Measurements from ENCODE around the gene CRISPLD2. TPM values are rescaled to one million over a fixed set of nuclear protein-coding genes. Genes with fewer than 3 reads are reported as not detected.

The CRISPLD2 gene
- polyA plus RNA-seq, 2 donors = 3.7 to 8.8 TPM

GRCh38 chr16:84928679-84929420 lies 109.1 kb downstream of the CRISPLD2 start:
- WGBS, 2 donors = 42 to 45% methylated on average over 16 of the region's 16 CpGs
- Histone ChIP-seq H3K9me3 (ENCODE audit: control insufficient read depth in 2 of 2, insufficient read depth in 1 of 2, low read depth in 1 of 2, low read length in 1 of 2) (peaks cover 0 to 8% of the 10 kb centered on the region in 2 donors), H3K27ac (ENCODE audit: low read depth in 2 of 2, low read length in 1 of 2) (no peak overlapping the region), H3K4me3 (ENCODE audit: low read depth in 1 of 2, low read length in 2 of 2) (no peak overlapping the region), H3K4me1 (ENCODE audit: control insufficient read depth in 2 of 2, insufficient read depth in 2 of 2, low read length in 1 of 2) (peaks cover 3 to 11% of the 10 kb centered on the region in 2 donors), H3K36me3 (ENCODE audit: control insufficient read depth in 2 of 2, insufficient read depth in 2 of 2, low read length in 1 of 2) (no peaks in the 10 kb centered on the region), H3K27me3 (ENCODE audit: control insufficient read depth in 1 of 2, insufficient read depth in 2 of 2, low read length in 2 of 2) (no peaks in the 10 kb centered on the region)

GRCh38 chr16:84929421-84930297 lies 109.9 kb downstream of the CRISPLD2 start:
- 77 to 79% methylated on average over 34 to 36 of the region's 36 CpGs for WGBS, 2 donors
- peaks cover 0 to 8% of the 10 kb centered on the region in 2 donors for H3K9me3 ChIP-seq (ENCODE audit: control insufficient read depth in 2 of 2, insufficient read depth in 1 of 2, low read depth in 1 of 2, low read length in 1 of 2)
- H3K27me3 ChIP-seq (ENCODE audit: control insufficient read depth in 1 of 2, insufficient read depth in 2 of 2, low read length in 2 of 2) = no peaks in the 10 kb centered on the region
- H3K36me3 ChIP-seq (ENCODE audit: control insufficient read depth in 2 of 2, insufficient read depth in 2 of 2, low read length in 1 of 2) = no peaks in the 10 kb centered on the region
- peak overlapping the region in 1 of 2 donors; percentile 20 for H3K27ac ChIP-seq (ENCODE audit: low read depth in 2 of 2, low read length in 1 of 2)
- H3K4me1 ChIP-seq (ENCODE audit: control insufficient read depth in 2 of 2, insufficient read depth in 2 of 2, low read length in 1 of 2) = peaks cover 5 to 11% of the 10 kb centered on the region in 2 donors
- H3K4me3 ChIP-seq (ENCODE audit: low read depth in 1 of 2, low read length in 2 of 2) = no peak overlapping the region

DNA sequence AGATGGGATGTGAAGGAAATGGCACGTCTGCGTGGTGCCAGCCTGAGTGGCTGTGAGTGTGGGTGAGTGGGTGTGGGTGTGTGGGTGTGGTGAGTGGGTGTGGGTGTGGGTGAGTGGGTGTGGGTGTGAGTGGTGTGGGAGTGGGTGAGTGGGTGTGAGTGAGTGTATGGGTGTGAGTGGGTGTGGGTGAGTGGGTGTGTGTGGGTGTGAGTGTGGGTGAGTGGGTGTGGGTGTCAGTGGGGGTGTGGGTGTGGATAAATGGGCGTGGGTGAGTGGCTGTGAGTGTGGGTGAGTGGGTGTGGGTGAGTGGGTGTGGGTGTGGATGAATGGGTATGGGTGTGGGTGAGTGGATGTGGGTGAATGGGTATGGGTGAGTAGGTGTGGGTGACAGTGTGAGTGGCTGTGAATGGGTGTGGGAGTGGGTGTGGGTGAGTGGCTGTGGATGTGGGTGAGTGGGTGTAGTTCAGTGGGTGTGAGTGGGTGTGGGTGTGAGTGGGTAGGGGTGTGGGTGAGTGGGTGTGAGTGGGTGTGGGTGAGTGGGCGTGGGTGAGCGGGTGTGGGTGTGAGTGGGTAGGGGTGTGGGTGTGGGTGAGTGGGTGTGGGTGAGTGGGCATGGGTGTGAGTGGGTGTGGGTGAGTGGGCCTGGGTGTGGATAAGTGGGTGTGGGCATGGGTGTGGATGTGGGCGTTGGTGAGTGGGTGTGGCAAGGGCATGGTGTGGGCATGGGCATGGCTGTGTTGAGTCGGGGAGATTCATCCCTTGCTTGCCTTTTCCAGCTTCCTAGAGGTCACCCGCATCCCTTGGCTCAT lies 110.7 kb downstream of the CRISPLD2 start:
- H3K27me3 ChIP-seq (ENCODE audit: control insufficient read depth in 1 of 2, insufficient read depth in 2 of 2, low read length in 2 of 2) = no peaks in the 10 kb centered on the region
- WGBS, 2 donors = 67 to 83% methylated on average over 6 to 8 of the region's 8 CpGs
- H3K27ac ChIP-seq (ENCODE audit: low read depth in 2 of 2, low read length in 1 of 2) = peak overlapping the region in 1 of 2 donors; percentile 19
- H3K4me1 ChIP-seq (ENCODE audit: control insufficient read depth in 2 of 2, insufficient read depth in 2 of 2, low read length in 1 of 2) = peaks cover 5 to 11% of the 10 kb centered on the region in 2 donors
- no peak overlapping the region for H3K4me3 ChIP-seq (ENCODE audit: low read depth in 1 of 2, low read length in 2 of 2)
- peaks cover 0 to 8% of the 10 kb centered on the region in 2 donors for H3K9me3 ChIP-seq (ENCODE audit: control insufficient read depth in 2 of 2, insufficient read depth in 1 of 2, low read depth in 1 of 2, low read length in 1 of 2)
- no peaks in the 10 kb centered on the region for H3K36me3 ChIP-seq (ENCODE audit: control insufficient read depth in 2 of 2, insufficient read depth in 2 of 2, low read length in 1 of 2)

GRCh38 chr16:84931107-84931494 lies 111.3 kb downstream of the CRISPLD2 start:
- Histone ChIP-seq H3K27me3 (ENCODE audit: control insufficient read depth in 1 of 2, insufficient read depth in 2 of 2, low read length in 2 of 2) (no peaks in the 10 kb centered on the region), H3K9me3 (ENCODE audit: control insufficient read depth in 2 of 2, insufficient read depth in 1 of 2, low read depth in 1 of 2, low read length in 1 of 2) (peaks cover 0 to 8% of the 10 kb centered on the region in 2 donors), H3K4me3 (ENCODE audit: low read depth in 1 of 2, low read length in 2 of 2) (no peak overlapping the region), H3K4me1 (ENCODE audit: control insufficient read depth in 2 of 2, insufficient read depth in 2 of 2, low read length in 1 of 2) (peaks cover 5 to 8% of the 10 kb centered on the region in 2 donors), H3K27ac (ENCODE audit: low read depth in 2 of 2, low read length in 1 of 2) (no peak overlapping the region), H3K36me3 (ENCODE audit: control insufficient read depth in 2 of 2, insufficient read depth in 2 of 2, low read length in 1 of 2) (no peaks in the 10 kb centered on the region)
- WGBS, 2 donors = 90 to 97% methylated on average over 4 of the region's 4 CpGs

- Histone ChIP-seq H3K9me3 (ENCODE audit: control insufficient read depth in 2 of 2, insufficient read depth in 1 of 2, low read depth in 1 of 2, low read length in 1 of 2) (peaks cover 0 to 8% of the 10 kb centered on the region in 2 donors), H3K27me3 (ENCODE audit: control insufficient read depth in 1 of 2, insufficient read depth in 2 of 2, low read length in 2 of 2) (no peaks in the 10 kb centered on the region), H3K4me1 (ENCODE audit: control insufficient read depth in 2 of 2, insufficient read depth in 2 of 2, low read length in 1 of 2) (peaks cover 5 to 8% of the 10 kb centered on the region in 2 donors), H3K4me3 (ENCODE audit: low read depth in 1 of 2, low read length in 2 of 2) (no peak overlapping the region), H3K27ac (ENCODE audit: low read depth in 2 of 2, low read length in 1 of 2) (no peak overlapping the region), H3K36me3 (ENCODE audit: control insufficient read depth in 2 of 2, insufficient read depth in 2 of 2, low read length in 1 of 2) (no peaks in the 10 kb centered on the region)
- WGBS, 2 donors = 94 to 95% methylated on average over 8 of the region's 8 CpGs
Observed at GRCh38 chr16:84931506-84931905, 111.7 kb downstream of the CRISPLD2 start.

- no peaks in the 10 kb centered on the region for H3K36me3 ChIP-seq (ENCODE audit: control insufficient read depth in 2 of 2, insufficient read depth in 2 of 2, low read length in 1 of 2)
- H3K9me3 ChIP-seq (ENCODE audit: control insufficient read depth in 2 of 2, insufficient read depth in 1 of 2, low read depth in 1 of 2, low read length in 1 of 2) = peaks cover 0 to 8% of the 10 kb centered on the region in 2 donors
- no peak overlapping the region for H3K4me3 ChIP-seq (ENCODE audit: low read depth in 1 of 2, low read length in 2 of 2)
- H3K4me1 ChIP-seq (ENCODE audit: control insufficient read depth in 2 of 2, insufficient read depth in 2 of 2, low read length in 1 of 2) = peaks cover 5 to 8% of the 10 kb centered on the region in 2 donors
- no peak overlapping the region for H3K27ac ChIP-seq (ENCODE audit: low read depth in 2 of 2, low read length in 1 of 2)
- H3K27me3 ChIP-seq (ENCODE audit: control insufficient read depth in 1 of 2, insufficient read depth in 2 of 2, low read length in 2 of 2) = no peaks in the 10 kb centered on the region
- 73 to 90% methylated on average over 5 of the region's 5 CpGs for WGBS, 2 donors
Observed at GRCh38 chr16:84932681-84933080, 112.9 kb downstream of the CRISPLD2 start.

- H3K27me3 ChIP-seq (ENCODE audit: control insufficient read depth in 1 of 2, insufficient read depth in 2 of 2, low read length in 2 of 2) = no peaks in the 10 kb centered on the region
- peaks cover 0 to 8% of the 10 kb centered on the region in 2 donors for H3K9me3 ChIP-seq (ENCODE audit: control insufficient read depth in 2 of 2, insufficient read depth in 1 of 2, low read depth in 1 of 2, low read length in 1 of 2)
- H3K4me3 ChIP-seq (ENCODE audit: low read depth in 1 of 2, low read length in 2 of 2) = no peak overlapping the region
- no peaks in the 10 kb centered on the region for H3K36me3 ChIP-seq (ENCODE audit: control insufficient read depth in 2 of 2, insufficient read depth in 2 of 2, low read length in 1 of 2)
- 64 to 65% methylated on average over 28 to 29 of the region's 29 CpGs for WGBS, 2 donors
- peak overlapping the region in 1 of 2 donors; percentile 29 for H3K27ac ChIP-seq (ENCODE audit: low read depth in 2 of 2, low read length in 1 of 2)
- peaks cover under 1 to 5% of the 10 kb centered on the region in 2 donors for H3K4me1 ChIP-seq (ENCODE audit: control insufficient read depth in 2 of 2, insufficient read depth in 2 of 2, low read length in 1 of 2)
Observed at GRCh38 chr16:84933774-84934631, 114.2 kb downstream of the CRISPLD2 start.

DNA sequence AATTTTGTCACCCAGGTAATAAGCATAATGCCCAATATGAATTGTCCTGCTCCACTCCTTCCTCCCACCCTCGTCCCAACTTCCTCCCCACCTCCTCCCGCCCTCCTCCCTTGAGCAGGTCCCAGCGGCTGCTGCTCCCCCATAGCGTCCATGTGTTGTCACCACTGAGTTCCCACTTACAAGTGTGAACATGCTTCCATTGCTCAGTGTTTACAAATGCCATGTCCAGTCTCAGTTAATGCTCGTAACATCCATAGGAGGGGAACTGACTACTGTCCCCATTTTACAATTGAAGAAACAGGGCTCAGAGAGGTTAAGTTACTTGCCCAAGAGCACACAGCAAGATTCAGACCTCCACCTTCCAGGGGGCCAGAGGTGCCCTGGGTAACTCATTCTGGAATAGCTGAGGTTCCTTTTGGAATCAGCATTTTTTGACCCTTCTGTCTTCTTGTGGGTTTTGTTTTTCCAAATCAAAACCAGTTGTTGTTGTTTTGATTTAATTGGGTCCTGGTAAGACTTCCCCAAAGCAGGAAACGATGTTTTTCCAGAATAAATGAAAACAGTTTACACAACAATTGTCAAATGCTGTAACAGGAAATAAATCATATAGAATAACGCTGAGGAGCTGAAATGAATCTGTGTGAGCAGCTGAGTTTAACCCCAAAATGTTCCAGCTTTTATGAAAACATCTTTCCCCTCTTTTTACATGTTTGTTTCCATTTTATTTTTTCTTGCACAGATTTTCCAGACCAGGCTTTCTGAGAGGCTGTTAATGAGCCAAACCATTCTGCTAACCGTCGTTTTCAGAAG lies 117.6 kb downstream of the CRISPLD2 start:
- no peaks in the 10 kb centered on the region for H3K27me3 ChIP-seq (ENCODE audit: control insufficient read depth in 1 of 2, insufficient read depth in 2 of 2, low read length in 2 of 2)
- no peaks in the 10 kb centered on the region for H3K9me3 ChIP-seq (ENCODE audit: control insufficient read depth in 2 of 2, insufficient read depth in 1 of 2, low read depth in 1 of 2, low read length in 1 of 2)
- H3K36me3 ChIP-seq (ENCODE audit: control insufficient read depth in 2 of 2, insufficient read depth in 2 of 2, low read length in 1 of 2) = no peaks in the 10 kb centered on the region
- WGBS, 2 donors = 59 to 73% methylated on average over 9 of the region's 9 CpGs
- H3K27ac ChIP-seq (ENCODE audit: low read depth in 2 of 2, low read length in 1 of 2) = no peak overlapping the region
- peaks cover 0 to 2% of the 10 kb centered on the region in 2 donors for H3K4me1 ChIP-seq (ENCODE audit: control insufficient read depth in 2 of 2, insufficient read depth in 2 of 2, low read length in 1 of 2)
- no peak overlapping the region for H3K4me3 ChIP-seq (ENCODE audit: low read depth in 1 of 2, low read length in 2 of 2)
